ENCODE results near the gene PACRG. TPM values are rescaled to one million over a fixed set of nuclear protein-coding genes. Genes with fewer than 3 reads are reported as not detected.

PACRG gene
- polyA plus RNA-seq, 1 of the 3 experiments (the other 2 are of a cell fraction), result 0.56 TPM

DNA sequence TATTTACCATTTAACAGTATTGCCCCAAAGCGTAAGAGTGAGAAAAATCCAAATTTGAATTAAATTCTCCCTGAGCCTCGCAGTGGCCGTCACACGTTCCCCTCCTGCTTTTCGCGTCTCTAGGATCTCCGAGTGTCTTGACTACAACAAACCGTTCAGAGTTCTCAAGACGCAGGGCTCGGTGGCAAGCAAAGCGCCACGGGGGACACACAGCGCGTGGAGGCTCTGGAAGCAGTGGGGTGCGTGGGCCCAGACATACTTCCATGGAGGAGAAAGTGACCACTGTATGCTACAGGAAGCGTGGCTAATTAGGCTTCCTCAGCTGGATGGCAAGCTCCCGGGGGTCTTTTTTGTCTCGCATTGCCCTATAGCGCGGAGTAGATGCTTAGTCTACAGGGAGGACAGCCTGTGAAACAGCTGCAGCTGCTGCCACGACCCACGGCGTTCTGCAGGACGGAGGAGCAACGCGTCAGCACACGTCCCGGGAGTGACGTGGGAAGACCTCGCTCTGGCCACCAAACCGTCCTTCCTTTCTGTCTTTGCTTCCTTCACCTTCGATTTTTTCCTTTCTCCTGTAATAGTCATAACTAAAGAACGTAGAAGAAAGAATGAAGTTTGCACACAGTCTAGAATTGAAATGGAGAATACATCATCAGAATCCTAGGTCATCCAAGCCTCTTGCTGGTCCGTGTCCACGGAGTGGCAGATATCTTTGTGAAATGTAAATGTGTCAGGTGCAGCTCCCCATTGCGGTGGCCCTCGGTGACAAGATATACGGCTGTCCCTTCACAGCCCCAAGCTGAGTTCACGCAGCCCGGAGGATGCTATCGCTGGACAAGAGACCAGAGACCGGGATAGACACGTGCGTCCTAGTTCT lies 582.6 kb downstream of the PACRG start:
- Histone ChIP-seq H3K79me2 (ENCODE audit: insufficient read depth) (no peaks in the 10 kb centered on the region), H3K9ac (no peak overlapping the region), H3K27ac (ENCODE audit: low read depth in 2 of 2, low read length in 1 of 2) (no peak overlapping the region), H3K4me2 (no peak overlapping the region), H3F3A (replicated peaks; ENCODE audit: insufficient read depth) (no peaks in the 10 kb centered on the region), H4K20me1 (ENCODE audit: insufficient read depth) (no peaks in the 10 kb centered on the region), H3K4me1 (ENCODE audit: control insufficient read depth in 1 of 2, insufficient read depth in 2 of 2, low read depth in 1 of 2, low read length in 1 of 2) (no peaks in the 10 kb centered on the region), H3K36me3 (replicated peaks in 1 of 2; ENCODE audit: control insufficient read depth in 1 of 2, insufficient read depth in 2 of 2, low read length in 1 of 2) (no peaks in the 10 kb centered on the region), H3K9me3 (no peaks in the 10 kb centered on the region), H3K27me3 (ENCODE audit: insufficient read depth) (no peaks in the 10 kb centered on the region), H3K9me2 (no peaks in the 10 kb centered on the region), H3K4me3 (ENCODE audit: low read depth in 2 of 2, low read length in 1 of 2) (no peak overlapping the region), H2AFZ (ENCODE audit: low read depth) (no peak overlapping the region)
- ChIA-PET POLR2A (no interaction called here), CTCF (no interaction called here)
- WGBS (ENCODE audit: low lambda C conversion rate), result 91% methylated on average over 42 of the region's 44 CpGs
- TF ChIP-seq, protein P1, sequence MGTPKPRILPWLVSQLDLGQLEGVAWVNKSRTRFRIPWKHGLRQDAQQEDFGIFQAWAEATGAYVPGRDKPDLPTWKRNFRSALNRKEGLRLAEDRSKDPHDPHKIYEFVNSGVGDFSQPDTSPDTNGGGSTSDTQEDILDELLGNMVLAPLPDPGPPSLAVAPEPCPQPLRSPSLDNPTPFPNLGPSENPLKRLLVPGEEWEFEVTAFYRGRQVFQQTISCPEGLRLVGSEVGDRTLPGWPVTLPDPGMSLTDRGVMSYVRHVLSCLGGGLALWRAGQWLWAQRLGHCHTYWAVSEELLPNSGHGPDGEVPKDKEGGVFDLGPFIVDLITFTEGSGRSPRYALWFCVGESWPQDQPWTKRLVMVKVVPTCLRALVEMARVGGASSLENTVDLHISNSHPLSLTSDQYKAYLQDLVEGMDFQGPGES (IDR thresholded peaks at IDR 0.05; ENCODE audit: low read depth, low read length), result no peak
- TF ChIP-seq MEF2A (IDR thresholded peaks at IDR 0.05; ENCODE audit: borderline replicate concordance, low read depth) (no peak), POLR2AphosphoS5 (IDR thresholded peaks at IDR 0.05; ENCODE audit: low read depth, low read length) (no peak), TCF12 (IDR thresholded peaks at IDR 0.05) (no peak)
- DNase-seq, result no peak

DNA sequence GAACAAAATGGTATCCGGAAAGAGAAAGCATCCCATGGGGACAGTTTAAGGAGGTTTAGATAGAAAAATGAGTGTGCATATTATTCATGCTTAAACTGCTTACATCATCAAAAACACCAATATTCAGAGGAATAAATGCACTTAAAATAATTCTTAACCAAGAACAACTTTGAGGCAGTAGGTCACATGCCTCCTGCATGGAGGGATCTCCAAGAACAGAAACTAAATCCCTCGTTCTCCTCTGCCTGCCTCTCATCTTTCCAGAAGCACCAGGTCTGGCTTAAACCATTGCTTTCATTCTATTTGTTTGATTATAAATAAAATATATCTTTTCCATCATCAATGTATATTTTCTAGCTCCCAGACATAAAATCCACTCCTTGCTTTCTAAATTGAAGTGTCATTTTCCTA lies 583.2 kb downstream of the PACRG start:
- H3K4me3 ChIP-seq (ENCODE audit: low read depth in 2 of 2, low read length in 1 of 2), result no peak overlapping the region
- no peaks in the 10 kb centered on the region for H3K9me3 ChIP-seq
- ChIA-PET CTCF (no interaction called here), POLR2A (no interaction called here)
- no peaks in the 10 kb centered on the region for H3K4me1 ChIP-seq (ENCODE audit: control insufficient read depth in 1 of 2, insufficient read depth in 2 of 2, low read depth in 1 of 2, low read length in 1 of 2)
- no peaks in the 10 kb centered on the region for H3K9me2 ChIP-seq
- H3F3A ChIP-seq (replicated peaks; ENCODE audit: insufficient read depth), result no peaks in the 10 kb centered on the region
- H4K20me1 ChIP-seq (ENCODE audit: insufficient read depth), result no peaks in the 10 kb centered on the region
- 71% methylated on average over 2 of the region's 2 CpGs for WGBS (ENCODE audit: low lambda C conversion rate)
- no peak overlapping the region for H2AFZ ChIP-seq (ENCODE audit: low read depth)
- no peak overlapping the region for H3K27ac ChIP-seq (ENCODE audit: low read depth in 2 of 2, low read length in 1 of 2)
- no peak for TF ChIP-seq TAF1 (IDR thresholded peaks at IDR 0.05; ENCODE audit: borderline replicate concordance, low read depth, low read length)
- TF ChIP-seq MXI1 (IDR thresholded peaks at IDR 0.05; ENCODE audit: low read depth, low read length), result no peak
- TF ChIP-seq SIN3A (IDR thresholded peaks at IDR 0.05; ENCODE audit: borderline replicate concordance, low read depth, low read length), result no peak
- TF ChIP-seq, protein P2, sequence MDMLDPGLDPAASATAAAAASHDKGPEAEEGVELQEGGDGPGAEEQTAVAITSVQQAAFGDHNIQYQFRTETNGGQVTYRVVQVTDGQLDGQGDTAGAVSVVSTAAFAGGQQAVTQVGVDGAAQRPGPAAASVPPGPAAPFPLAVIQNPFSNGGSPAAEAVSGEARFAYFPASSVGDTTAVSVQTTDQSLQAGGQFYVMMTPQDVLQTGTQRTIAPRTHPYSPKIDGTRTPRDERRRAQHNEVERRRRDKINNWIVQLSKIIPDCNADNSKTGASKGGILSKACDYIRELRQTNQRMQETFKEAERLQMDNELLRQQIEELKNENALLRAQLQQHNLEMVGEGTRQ (IDR thresholded peaks at IDR 0.05; ENCODE audit: borderline replicate concordance, low read depth, low read length), result no peak
- no peak for TF ChIP-seq RAD21 (IDR thresholded peaks at IDR 0.05; ENCODE audit: low read length)
- no peak for DNase-seq
- H3K4me2 ChIP-seq, result no peak overlapping the region
- no peaks in the 10 kb centered on the region for H3K79me2 ChIP-seq (ENCODE audit: insufficient read depth)
- H3K36me3 ChIP-seq (replicated peaks in 1 of 2; ENCODE audit: control insufficient read depth in 1 of 2, insufficient read depth in 2 of 2, low read length in 1 of 2), result no peaks in the 10 kb centered on the region
- no peak overlapping the region for H3K9ac ChIP-seq
- no peaks in the 10 kb centered on the region for H3K27me3 ChIP-seq (ENCODE audit: insufficient read depth)
